ENCODE measurements around the gene MLLT1.

- TF ChIP-seq TAF1 (conservative IDR thresholded peaks at IDR 0.05) (no peak), RXRA (IDR thresholded peaks at IDR 0.05) (no peak), CTCF (IDR thresholded peaks at IDR 0.05; ENCODE audit: low read depth, low read length, missing input control) (no peak), FOXA1 (IDR thresholded peaks at IDR 0.05) (no peak), HNF4G (IDR thresholded peaks at IDR 0.05) (no peak), MAX (IDR thresholded peaks at IDR 0.05) (no peak), SP1 (IDR thresholded peaks at IDR 0.05) (no peak), RAD21 (IDR thresholded peaks at IDR 0.05) (no peak), YY1 (IDR thresholded peaks at IDR 0.05) (no peak), EGR1 (IDR thresholded peaks at IDR 0.05; ENCODE audit: low read depth in 2 of 2) (no peak), ZBTB33 (IDR thresholded peaks at IDR 0.05) (no peak)
- TF ChIP-seq, protein P1, sequence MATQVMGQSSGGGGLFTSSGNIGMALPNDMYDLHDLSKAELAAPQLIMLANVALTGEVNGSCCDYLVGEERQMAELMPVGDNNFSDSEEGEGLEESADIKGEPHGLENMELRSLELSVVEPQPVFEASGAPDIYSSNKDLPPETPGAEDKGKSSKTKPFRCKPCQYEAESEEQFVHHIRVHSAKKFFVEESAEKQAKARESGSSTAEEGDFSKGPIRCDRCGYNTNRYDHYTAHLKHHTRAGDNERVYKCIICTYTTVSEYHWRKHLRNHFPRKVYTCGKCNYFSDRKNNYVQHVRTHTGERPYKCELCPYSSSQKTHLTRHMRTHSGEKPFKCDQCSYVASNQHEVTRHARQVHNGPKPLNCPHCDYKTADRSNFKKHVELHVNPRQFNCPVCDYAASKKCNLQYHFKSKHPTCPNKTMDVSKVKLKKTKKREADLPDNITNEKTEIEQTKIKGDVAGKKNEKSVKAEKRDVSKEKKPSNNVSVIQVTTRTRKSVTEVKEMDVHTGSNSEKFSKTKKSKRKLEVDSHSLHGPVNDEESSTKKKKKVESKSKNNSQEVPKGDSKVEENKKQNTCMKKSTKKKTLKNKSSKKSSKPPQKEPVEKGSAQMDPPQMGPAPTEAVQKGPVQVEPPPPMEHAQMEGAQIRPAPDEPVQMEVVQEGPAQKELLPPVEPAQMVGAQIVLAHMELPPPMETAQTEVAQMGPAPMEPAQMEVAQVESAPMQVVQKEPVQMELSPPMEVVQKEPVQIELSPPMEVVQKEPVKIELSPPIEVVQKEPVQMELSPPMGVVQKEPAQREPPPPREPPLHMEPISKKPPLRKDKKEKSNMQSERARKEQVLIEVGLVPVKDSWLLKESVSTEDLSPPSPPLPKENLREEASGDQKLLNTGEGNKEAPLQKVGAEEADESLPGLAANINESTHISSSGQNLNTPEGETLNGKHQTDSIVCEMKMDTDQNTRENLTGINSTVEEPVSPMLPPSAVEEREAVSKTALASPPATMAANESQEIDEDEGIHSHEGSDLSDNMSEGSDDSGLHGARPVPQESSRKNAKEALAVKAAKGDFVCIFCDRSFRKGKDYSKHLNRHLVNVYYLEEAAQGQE (IDR thresholded peaks at IDR 0.05), result no peak
- TF ChIP-seq, protein P2, sequence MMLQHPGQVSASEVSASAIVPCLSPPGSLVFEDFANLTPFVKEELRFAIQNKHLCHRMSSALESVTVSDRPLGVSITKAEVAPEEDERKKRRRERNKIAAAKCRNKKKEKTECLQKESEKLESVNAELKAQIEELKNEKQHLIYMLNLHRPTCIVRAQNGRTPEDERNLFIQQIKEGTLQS (IDR thresholded peaks at IDR 0.05), result no peak
These were observed 68.8 kb downstream of the MLLT1 start for GRCh38 chr19:6210721-6211600.
